Measurements from ENCODE around the gene TIMM21. TPM values are rescaled to one million over a fixed set of nuclear protein-coding genes. Genes with fewer than 3 reads are reported as not detected.
A peak's percentile ranks its signal among the peaks of the same experiment; 100 is the strongest.

Gene TIMM21
- total RNA-seq, 1 experiment from 2014 or later = 44.9 TPM

DNA sequence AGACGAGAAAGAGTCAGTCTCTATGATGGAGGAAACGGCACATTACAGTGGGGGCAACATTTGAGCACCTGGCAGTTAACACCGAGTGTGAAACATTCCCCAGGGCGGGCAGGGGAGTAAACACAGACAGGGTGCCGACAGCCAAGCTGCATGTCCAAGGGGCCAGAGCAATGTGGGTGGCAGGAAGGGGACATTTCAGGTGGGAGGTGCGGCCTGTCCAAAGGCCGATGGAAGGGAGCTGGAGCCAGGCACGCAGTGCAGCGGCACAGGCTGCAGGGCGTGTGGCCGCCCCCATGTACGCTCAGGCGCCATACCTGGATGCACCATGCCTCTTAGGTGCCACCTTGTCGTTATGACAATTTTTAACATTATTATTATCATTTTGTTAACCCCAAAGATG lies 43.3 kb downstream of the TIMM21 start:
- TF ChIP-seq, protein P1, sequence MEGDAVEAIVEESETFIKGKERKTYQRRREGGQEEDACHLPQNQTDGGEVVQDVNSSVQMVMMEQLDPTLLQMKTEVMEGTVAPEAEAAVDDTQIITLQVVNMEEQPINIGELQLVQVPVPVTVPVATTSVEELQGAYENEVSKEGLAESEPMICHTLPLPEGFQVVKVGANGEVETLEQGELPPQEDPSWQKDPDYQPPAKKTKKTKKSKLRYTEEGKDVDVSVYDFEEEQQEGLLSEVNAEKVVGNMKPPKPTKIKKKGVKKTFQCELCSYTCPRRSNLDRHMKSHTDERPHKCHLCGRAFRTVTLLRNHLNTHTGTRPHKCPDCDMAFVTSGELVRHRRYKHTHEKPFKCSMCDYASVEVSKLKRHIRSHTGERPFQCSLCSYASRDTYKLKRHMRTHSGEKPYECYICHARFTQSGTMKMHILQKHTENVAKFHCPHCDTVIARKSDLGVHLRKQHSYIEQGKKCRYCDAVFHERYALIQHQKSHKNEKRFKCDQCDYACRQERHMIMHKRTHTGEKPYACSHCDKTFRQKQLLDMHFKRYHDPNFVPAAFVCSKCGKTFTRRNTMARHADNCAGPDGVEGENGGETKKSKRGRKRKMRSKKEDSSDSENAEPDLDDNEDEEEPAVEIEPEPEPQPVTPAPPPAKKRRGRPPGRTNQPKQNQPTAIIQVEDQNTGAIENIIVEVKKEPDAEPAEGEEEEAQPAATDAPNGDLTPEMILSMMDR (IDR thresholded peaks at IDR 0.05; ENCODE audit: unreplicated experiment) = no peak
- CTCF ChIA-PET = no interaction called here
- no TSS peak for BruUV-seq (replicated peaks)
- peaks cover 5% of the 10 kb centered on the region for H3K36me3 Mint-ChIP-seq (ENCODE audit: insufficient read depth, unreplicated experiment)
- no peak overlapping the region for H3K4me3 Mint-ChIP-seq (ENCODE audit: low read depth, unreplicated experiment)
- H3K4me1 Mint-ChIP-seq (ENCODE audit: low read depth, unreplicated experiment) = peaks cover 7% of the 10 kb centered on the region
- no peak for DNase-seq
- no peaks in the 10 kb centered on the region for H3K9me3 Mint-ChIP-seq (ENCODE audit: low read depth, unreplicated experiment)
- intact Hi-C loops (cut with micrococcal nuclease; ENCODE audit: unreplicated experiment) = no loop called here
- peaks cover 16% of the 10 kb centered on the region for H3K27me3 Mint-ChIP-seq (ENCODE audit: unreplicated experiment)
- no peak overlapping the region for H3K27ac Mint-ChIP-seq (ENCODE audit: unreplicated experiment)

DNA sequence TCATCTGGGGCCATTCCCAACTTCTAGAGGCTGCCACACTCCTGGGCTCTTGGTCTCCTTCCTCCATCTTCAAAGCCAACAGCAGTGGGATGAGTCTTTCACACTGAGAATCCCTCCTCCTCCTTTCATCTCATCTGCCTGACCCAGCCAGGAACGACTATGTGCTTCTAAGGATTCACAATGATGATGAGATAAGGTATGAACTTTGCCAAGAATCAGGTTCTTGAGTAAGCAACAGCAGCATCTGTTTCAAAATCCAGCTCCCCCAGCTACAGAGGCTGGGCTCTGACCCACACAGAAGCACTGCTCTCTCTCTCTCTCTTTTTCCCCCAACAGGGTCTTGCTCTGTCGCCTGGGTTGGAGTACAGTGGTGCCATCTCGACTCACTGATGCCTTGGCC lies 46.4 kb downstream of the TIMM21 start:
- Mint-ChIP-seq H3K36me3 (ENCODE audit: insufficient read depth, unreplicated experiment) (peaks cover 5% of the 10 kb centered on the region), H3K9me3 (ENCODE audit: low read depth, unreplicated experiment) (no peaks in the 10 kb centered on the region), H3K4me1 (ENCODE audit: low read depth, unreplicated experiment) (peaks cover 24% of the 10 kb centered on the region), H3K27me3 (ENCODE audit: unreplicated experiment) (peaks cover 16% of the 10 kb centered on the region), H3K27ac (ENCODE audit: unreplicated experiment) (no peak overlapping the region), H3K4me3 (ENCODE audit: low read depth, unreplicated experiment) (no peak overlapping the region)
- CTCF ChIA-PET = interaction anchor here (0.6 to 1.3 kb wide), 2 partner anchors 148 to 857 kb away, joined by 3 to 6 read pairs; no protein-coding TSS in a partner anchor
- DNase-seq = no peak
- BruUV-seq (replicated peaks) = no TSS peak
- TF ChIP-seq, protein P1 (IDR thresholded peaks at IDR 0.05; ENCODE audit: unreplicated experiment) = no peak
- intact Hi-C loops (cut with micrococcal nuclease; ENCODE audit: unreplicated experiment) = loop anchor here (5.0 kb wide), 1 partner anchor 298 kb away; no protein-coding TSS in a partner anchor

DNA sequence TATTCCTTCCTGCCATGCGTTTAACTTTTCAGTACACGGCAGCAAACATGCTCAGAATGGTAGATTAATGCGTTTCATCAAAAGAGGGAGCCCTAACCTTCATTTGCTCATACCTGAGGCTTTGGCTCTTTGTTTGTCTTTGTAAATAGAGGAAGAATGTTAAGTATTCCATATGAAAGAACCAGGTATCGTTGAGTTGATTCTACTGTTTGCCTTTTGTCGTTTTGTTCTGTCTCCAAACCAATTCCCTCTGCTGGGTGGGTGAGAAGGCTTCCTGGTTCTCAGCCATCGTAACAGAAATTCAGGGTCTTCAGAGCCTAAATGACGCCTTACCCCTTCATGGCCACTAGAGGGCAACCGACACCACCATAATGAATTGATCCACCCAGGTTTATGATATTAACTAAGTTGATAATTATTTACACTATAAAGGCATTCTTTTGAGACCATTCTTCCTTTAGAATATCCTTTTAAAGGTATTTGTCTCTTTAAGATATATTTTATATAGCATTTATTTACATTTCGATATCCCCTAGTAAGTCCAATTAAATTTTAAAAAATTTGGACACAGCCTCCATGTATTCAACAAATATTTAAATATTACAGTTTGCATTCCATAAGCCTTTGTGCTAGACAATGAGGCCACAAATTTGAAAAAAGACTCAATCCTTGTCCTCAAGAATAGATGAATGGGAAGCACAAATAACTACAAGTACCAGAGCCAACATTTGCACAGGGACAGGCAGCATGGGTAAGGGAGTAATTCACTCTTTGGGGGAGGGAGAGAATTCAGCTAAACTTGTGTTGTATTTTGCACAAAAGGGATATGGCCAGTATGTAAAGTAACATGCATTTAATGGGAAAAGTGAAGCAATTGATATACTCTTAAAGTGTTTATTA lies 48.1 kb downstream of the TIMM21 start:
- peak overlapping the region; percentile 67 for H3K27ac Mint-ChIP-seq (ENCODE audit: unreplicated experiment)
- intact Hi-C loops (cut with micrococcal nuclease; ENCODE audit: unreplicated experiment) = loop anchor here (1.0 to 5.0 kb wide), 6 partner anchors 38 to 356 kb away; partner anchors contain the start of gene CYB5A
- H3K4me3 Mint-ChIP-seq (ENCODE audit: low read depth, unreplicated experiment) = peak overlapping the region; percentile 66
- H3K27me3 Mint-ChIP-seq (ENCODE audit: unreplicated experiment) = peaks cover 16% of the 10 kb centered on the region
- CTCF ChIA-PET = interaction anchor here (1.3 to 2.6 kb wide), 2 partner anchors 11 to 146 kb away, joined by 3 to 21 read pairs; no protein-coding TSS in a partner anchor
- TF ChIP-seq, protein P1 (IDR thresholded peaks at IDR 0.05; ENCODE audit: unreplicated experiment) = peak; percentile 88
- peak; percentile 49 for DNase-seq
- BruUV-seq (replicated peaks) = no TSS peak
- no peaks in the 10 kb centered on the region for H3K9me3 Mint-ChIP-seq (ENCODE audit: low read depth, unreplicated experiment)
- peaks cover 5% of the 10 kb centered on the region for H3K36me3 Mint-ChIP-seq (ENCODE audit: insufficient read depth, unreplicated experiment)
- H3K4me1 Mint-ChIP-seq (ENCODE audit: low read depth, unreplicated experiment) = peaks cover 24% of the 10 kb centered on the region

DNA sequence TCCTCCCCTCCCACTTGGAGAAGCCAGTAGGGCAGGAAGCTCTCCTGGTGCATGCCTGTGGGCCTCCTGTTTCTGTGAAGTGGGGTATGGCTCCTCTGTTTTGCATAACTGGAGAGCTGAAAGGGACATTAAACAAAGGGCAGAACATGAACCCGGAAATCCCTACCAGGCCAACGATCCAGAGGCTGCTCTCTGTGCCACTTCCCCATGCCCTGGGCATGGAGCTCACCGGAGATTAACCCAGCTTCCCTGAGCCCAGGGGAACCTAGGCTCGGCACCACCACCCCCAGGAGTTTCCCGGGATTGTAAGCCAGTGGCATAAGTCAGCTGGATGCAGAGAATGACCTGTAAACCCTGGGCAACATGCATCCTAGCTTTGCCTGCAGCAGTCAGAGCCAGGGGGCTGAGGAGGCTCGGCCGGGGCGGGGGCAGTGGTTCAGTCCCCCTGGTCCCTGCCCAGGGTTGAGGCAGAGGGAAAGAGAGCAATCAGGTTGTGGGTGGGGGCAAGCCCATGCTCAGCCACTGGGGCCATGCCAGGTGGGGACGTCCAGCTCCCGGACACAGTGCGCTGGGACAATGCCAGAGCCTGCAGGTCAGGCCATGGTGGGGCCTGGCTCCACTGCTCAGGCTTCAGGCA lies 49.5 kb downstream of the TIMM21 start:
- TF ChIP-seq, protein P1 (IDR thresholded peaks at IDR 0.05; ENCODE audit: unreplicated experiment) = no peak
- BruUV-seq (replicated peaks) = no TSS peak
- Mint-ChIP-seq H3K36me3 (ENCODE audit: insufficient read depth, unreplicated experiment) (peaks cover 5% of the 10 kb centered on the region), H3K4me3 (ENCODE audit: low read depth, unreplicated experiment) (no peak overlapping the region), H3K9me3 (ENCODE audit: low read depth, unreplicated experiment) (no peaks in the 10 kb centered on the region), H3K27me3 (ENCODE audit: unreplicated experiment) (peaks cover 16% of the 10 kb centered on the region), H3K4me1 (ENCODE audit: low read depth, unreplicated experiment) (peaks cover 24% of the 10 kb centered on the region), H3K27ac (ENCODE audit: unreplicated experiment) (no peak overlapping the region)
- CTCF ChIA-PET = interaction anchor here (0.8 to 2.6 kb wide), 9 partner anchors 12 to 150 kb away, joined by 3 to 21 read pairs (median 4); no protein-coding TSS in a partner anchor
- peak; percentile 49 for DNase-seq
- intact Hi-C loops (cut with micrococcal nuclease; ENCODE audit: unreplicated experiment) = loop anchor here (2.0 to 5.0 kb wide), 3 partner anchors 37 to 294 kb away; partner anchors contain the start of gene CYB5A
